Limb (tissue), 2 donors: Measurements from ENCODE around the gene CACNA2D3.
A peak's percentile ranks its signal among the peaks of the same experiment; 100 is the strongest.

Source experiments
- DNase-seq, 2 donors: peaks; one replicate each; pipeline ENCODE4 v3.0.0-alpha.2; 2016; ENCODE audit errors: extremely low spot score in 2 of 2

Gene CACNA2D3

GRCh38 chr3:54731732-54732445 lies 609.5 kb downstream of the CACNA2D3 start:
- no peak for DNase-seq

- DNase-seq = peak in 1 of 2 donors; percentile 72
These were observed 611.0 kb downstream of the CACNA2D3 start for GRCh38 chr3:54733106-54734006.

GRCh38 chr3:54736459-54736858 lies 614.1 kb downstream of the CACNA2D3 start:
- no peak for DNase-seq

GRCh38 chr3:54743755-54744154 lies 621.4 kb downstream of the CACNA2D3 start:
- DNase-seq = no peak

GRCh38 chr3:54744291-54744690 lies 621.9 kb downstream of the CACNA2D3 start:
- no peak for DNase-seq

- no peak for DNase-seq
These were observed 623.5 kb downstream of the CACNA2D3 start for GRCh38 chr3:54745843-54746242.

GRCh38 chr3:54746722-54747121 lies 624.4 kb downstream of the CACNA2D3 start:
- DNase-seq = no peak

- no peak for DNase-seq
These were observed 633.4 kb downstream of the CACNA2D3 start for GRCh38 chr3:54755756-54756155.

GRCh38 chr3:54756330-54756731 lies 634.0 kb downstream of the CACNA2D3 start:
- DNase-seq = no peak

GRCh38 chr3:54758461-54758860 lies 636.1 kb downstream of the CACNA2D3 start:
- DNase-seq = no peak

GRCh38 chr3:54759166-54759565 lies 636.8 kb downstream of the CACNA2D3 start:
- DNase-seq = no peak

GRCh38 chr3:54760201-54760600 lies 637.8 kb downstream of the CACNA2D3 start:
- no peak for DNase-seq

GRCh38 chr3:54761637-54762036 lies 639.3 kb downstream of the CACNA2D3 start:
- no peak for DNase-seq

- no peak for DNase-seq
These were observed 642.6 kb downstream of the CACNA2D3 start for GRCh38 chr3:54764911-54765310.

GRCh38 chr3:54771050-54771449 lies 648.7 kb downstream of the CACNA2D3 start:
- no peak for DNase-seq

- no peak for DNase-seq
These were observed 649.7 kb downstream of the CACNA2D3 start for GRCh38 chr3:54772051-54772450.

GRCh38 chr3:54772746-54773145 lies 650.4 kb downstream of the CACNA2D3 start:
- no peak for DNase-seq

GRCh38 chr3:54773271-54773670 lies 650.9 kb downstream of the CACNA2D3 start:
- DNase-seq = no peak

GRCh38 chr3:54776601-54777000 lies 654.2 kb downstream of the CACNA2D3 start:
- DNase-seq = no peak

GRCh38 chr3:54777141-54777540 lies 654.8 kb downstream of the CACNA2D3 start:
- DNase-seq = no peak

- DNase-seq = no peak
These were observed 658.0 kb downstream of the CACNA2D3 start for GRCh38 chr3:54780336-54780735.

- DNase-seq = no peak
These were observed 659.4 kb downstream of the CACNA2D3 start for GRCh38 chr3:54781728-54782127.

- no peak for DNase-seq
These were observed 661.3 kb downstream of the CACNA2D3 start for GRCh38 chr3:54783611-54784010.
